DMS114 treated with DMSO at 0.1 percent for 48 hours (cell line): ENCODE measurements around the gene SLC7A11.
A peak's percentile ranks its signal among the peaks of the same experiment; 100 is the strongest.

Experiments
- DNase-seq: peaks from one replicate; lab custom pipeline; 2025; ENCODE audit not compliant: unreplicated experiment; lab: John Stamatoyannopoulos, UW

The SLC7A11 gene

DNA sequence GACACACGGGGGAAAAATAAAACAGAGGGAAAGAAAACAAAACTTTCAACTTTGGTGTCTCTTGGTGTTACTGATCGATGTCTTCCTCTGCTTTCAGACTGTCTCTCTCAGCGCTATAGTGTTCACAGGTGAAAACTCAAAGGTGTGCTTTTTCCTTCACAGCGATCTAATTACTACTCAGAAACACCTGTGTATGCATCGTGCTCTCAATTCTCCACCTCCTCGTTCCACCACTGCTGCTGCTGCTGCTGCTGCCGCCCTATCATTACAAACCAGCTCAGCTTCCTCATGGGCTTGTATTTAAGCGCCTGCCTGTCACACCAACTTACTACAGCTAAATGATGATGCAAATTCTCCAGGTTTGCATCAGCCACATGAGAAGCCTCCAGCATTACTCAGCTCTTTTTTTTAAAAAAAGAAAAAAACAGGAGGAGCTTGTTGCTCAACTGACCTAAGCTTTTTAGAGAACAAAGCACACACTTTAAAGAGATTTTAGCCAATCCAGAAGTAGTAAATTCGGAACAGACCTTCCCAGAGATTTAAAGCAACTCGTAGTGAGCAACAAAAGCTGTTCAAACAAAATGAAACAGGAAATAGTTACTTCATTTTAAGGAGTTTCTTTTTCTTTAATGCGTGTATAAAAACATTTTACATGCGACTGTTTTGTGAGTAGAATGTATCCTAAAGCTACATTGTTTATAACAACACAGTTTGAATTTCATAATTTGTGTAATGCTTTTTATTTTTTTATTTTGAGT lies at the start of gene SLC7A11:
SLC7A11 (minus strand) TSS at position 274 of the 758 bp plus-strand sequence. CDS start 280 bp downstream, outside the sequence.
- peak; percentile 47 for DNase-seq

DNA sequence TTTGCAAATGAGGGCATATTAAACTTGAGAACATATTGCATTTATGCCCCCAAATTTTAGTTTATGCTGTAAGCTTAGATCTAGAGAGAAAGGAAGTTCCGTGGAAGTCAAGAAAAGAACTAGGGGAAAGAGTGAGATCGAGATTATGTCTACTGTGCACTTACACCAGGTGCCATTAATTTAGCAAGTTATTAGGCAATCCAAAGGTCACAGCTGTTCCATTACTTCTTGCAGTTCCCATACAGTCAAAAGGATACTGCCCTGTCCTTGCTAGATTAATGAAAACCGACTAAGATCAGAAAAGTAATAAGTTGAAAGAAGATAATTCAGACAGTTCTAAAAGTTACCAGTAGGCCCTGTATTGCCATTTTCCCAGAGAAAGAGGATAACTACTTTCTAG lies 49.3 kb upstream of the SLC7A11 start:
- DNase-seq: no peak

- no peak for DNase-seq
These were observed 48.7 kb upstream of the SLC7A11 start for GRCh38 chr4:138290805-138291204.

- DNase-seq: no peak
These were observed 37.1 kb upstream of the SLC7A11 start for GRCh38 chr4:138279286-138279685.

DNA sequence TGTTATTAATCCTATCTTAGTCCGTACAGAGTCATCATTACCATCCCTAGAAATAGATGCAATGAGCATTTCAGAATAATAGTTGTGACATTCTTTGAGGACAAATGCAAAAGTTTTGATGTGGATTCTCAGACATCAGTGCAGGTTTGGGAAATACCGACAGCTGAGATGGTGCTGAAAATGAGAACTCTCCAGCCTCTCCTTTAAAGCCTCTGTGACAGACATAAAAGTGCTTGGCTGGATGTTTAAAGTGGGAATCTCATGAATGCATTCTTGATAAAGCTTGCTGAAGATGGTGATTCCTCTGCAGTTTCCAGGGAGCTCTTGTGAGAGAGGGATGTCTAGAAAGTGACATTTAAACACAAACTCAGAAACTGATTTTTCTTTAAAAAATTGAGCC lies 35.0 kb upstream of the SLC7A11 start:
- no peak for DNase-seq

- DNase-seq: no peak
These were observed 33.9 kb upstream of the SLC7A11 start for GRCh38 chr4:138275963-138276621.

DNA sequence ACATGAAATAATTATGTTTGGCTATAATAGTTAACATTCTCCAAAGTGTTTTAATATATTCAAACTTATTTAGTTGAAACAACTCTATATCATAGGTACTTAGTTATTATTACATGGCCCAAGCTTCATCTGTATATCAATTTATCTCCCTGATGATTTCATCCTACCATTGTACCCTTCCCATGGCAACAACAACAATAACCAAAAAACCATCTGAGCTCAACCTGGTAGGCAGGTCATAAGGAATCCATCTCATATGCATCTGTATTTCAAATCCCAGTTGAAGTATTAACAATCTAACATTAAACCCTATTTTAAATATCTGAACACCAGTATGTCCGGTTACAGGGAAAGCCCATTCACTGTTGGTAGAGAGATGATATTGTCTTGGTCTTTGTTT lies 33.1 kb upstream of the SLC7A11 start:
- no peak for DNase-seq

GRCh38 chr4:138269175-138269574 lies 27.0 kb upstream of the SLC7A11 start:
- DNase-seq: no peak

DNA sequence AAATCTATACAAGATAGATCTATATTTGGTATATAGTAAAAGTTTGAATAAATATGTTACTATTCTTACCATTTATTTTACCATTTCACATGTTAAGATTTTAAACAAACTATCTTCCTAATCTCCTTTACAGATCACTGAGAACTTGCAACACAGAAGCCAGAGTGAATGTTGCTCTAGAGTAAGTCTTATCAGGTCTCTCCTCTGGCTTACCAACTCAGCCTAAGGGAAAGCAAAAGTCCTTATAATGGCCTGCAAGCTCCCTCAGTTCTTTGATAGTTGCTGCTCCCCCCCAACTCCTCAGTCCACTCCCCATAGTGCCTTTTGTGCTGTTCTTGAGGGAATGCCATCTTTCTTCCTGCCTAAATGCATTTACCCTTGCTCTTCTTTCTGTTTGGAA lies 25.7 kb upstream of the SLC7A11 start:
- no peak for DNase-seq

DNA sequence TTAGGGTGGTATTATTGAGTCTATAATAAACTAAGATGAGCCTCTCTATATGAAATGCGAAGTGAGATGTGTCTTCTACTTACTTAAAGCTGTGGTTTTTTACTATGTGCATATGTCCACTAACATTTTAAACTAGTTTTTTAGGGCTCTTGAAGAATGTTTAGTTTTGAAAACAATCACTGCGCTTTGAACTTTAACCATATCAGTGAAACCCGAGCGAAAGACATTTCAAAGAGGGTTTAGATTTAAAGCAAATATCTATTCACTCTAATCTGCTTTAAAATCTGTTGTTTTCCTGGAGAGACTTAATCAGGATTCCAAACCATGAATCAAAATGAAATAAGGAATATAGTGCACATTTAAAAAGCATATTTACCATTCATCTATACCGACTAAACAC lies 24.8 kb upstream of the SLC7A11 start:
- no peak for DNase-seq

DNA sequence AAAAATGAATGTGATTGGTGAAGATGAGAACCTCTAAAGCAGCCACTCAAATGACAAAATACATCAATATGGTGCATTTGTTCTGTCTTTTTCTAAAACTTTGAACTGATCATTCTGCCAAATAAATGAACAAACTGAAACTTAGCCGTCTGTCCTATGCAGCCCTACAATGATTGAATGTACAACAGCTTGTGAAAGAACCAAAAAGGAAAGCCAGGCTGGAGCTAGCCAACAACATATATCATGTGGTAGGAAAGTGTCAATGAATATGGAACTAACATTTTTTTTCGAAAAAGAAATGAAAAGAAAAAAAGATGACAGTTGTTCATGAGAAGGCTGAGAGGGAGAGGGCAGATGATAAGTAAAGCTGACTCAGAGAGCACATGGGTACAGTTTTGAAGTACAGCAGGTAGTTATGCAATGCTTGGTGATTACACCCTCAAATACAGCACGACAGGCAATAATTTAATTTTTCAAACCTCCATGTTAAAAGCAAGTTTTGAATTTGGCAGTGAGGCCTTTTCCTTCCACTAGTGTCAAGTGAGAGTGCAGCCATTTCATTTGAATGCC lies 21.2 kb upstream of the SLC7A11 start:
- DNase-seq: no peak

GRCh38 chr4:138262469-138262868 lies 20.3 kb upstream of the SLC7A11 start:
- DNase-seq: no peak

GRCh38 chr4:138262030-138262429 lies 19.9 kb upstream of the SLC7A11 start:
- DNase-seq: no peak

GRCh38 chr4:138259824-138260223 lies 17.7 kb upstream of the SLC7A11 start:
- DNase-seq: no peak

DNA sequence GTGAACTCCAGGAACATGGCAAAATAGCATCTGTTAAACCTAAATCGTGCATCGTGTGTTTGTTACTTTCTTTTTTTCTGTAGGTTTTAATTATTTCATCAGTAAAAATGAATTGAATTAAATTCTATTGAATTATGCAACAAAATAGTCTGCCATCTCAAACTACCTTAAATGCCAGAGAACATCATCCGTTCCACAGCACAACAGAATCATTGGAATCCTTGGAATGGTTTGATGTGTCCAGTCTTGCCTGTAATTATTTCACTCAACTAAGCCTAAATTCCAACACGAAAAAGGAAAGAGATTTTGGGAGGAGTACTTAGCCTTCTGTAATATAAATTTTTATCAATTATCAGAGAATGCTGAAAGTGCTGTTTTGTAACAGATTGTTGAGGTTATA lies 17.1 kb upstream of the SLC7A11 start:
- DNase-seq: no peak

DNA sequence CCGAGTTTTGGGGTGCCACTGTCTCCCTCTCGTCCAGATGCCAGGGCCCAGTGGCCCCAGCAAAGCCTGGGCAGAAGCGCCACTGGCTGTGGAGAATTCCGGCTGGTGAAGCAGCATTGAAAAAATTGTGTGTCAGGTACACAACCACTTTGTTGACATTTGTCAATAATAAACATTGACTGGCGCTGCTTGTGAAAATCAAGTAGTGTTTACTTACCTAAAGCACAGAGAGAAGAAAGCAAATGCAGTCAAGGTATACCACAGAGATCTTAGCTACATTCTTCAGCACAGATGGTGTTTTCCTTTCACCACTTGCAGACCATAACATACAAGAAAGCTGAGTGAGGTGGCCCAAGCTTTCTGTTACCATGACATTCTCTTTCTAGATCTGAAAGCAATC lies 14.5 kb upstream of the SLC7A11 start:
- no peak for DNase-seq

DNA sequence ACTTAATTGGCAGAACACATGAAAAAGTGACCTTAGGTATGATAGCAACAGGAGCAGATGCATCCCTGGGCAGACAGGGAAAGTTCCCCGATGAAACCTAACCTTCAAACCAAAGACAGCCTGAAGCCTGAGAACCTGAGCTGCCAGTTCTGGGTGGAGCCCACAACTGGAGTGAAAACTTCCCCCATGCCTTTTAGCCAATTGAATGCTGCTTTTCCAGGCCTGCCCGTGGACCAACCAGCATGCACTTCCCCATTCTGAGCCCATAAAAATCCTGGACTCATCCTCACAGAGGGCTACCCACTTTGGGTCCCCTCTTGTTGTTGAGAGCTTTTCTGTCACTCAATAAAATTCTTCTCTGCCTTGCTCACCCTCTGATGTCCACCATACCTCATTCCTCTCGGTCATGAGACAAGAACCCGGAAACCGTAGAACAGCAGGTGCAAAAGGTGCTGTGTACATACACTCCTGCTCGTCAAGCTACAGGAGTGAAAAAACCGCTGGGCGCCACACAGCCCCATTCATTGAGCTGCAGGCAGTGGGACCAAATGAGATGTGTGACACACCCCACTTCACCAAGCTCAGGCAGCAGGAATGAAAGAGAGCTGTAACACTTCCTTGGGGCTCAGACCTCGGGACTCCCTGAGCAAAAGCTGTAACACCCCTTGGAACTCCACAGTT lies 13.9 kb upstream of the SLC7A11 start:
- no peak for DNase-seq

DNA sequence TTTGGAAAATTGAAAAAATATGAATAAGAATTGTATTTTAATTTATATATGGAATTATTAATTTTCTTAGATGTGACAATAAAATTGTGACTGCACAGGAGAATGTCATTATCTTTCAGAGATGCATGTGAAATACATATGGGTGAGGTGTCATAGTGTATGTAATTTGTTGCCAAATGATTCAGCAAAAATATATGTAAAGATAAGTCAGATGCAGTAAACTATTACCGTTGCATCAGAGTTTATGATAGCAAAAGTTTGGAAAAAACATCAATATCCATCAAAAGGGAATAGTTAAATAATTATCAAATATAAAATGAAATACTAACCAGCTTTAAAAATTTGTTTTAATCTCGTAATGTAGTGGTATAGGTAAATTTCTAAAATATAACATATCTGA lies 10.4 kb upstream of the SLC7A11 start:
- DNase-seq: no peak

DNA sequence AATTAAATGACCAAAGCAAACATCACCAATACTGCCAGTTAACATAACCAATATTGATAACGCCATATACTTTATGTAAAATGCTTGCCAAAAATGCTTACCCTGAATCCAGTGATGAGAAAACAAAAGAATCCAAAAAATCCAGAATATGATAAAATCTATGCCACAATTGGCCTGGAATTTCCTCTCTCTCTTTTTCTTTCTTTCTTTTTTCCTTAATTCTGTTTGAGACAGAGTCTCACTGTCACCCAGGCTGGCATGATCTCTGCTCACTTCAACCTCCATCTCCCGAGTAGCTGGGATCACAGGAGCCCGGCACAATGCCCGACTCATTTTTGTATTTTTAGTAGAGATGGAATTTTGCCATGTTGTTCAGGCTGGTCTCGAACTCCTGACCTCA lies 9.8 kb upstream of the SLC7A11 start:
- no peak for DNase-seq

DNA sequence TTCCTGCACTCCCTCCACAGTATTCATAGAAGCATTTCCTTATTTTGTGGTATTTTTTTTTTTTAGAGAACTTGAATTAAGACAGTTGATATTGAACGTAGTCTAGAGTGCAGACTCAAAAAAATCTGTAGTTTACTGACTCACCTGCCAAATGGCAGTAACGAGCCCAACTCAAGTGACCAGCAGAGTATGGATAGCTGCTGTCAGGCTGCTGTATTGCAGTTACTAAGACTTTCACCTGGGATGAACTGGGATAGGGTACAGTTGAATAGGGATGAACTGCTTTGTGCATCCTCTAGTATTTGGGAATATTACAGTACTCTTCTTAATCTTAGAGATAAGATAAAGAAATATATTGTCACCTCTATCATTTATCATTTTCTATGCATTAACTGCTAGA lies 7.0 kb upstream of the SLC7A11 start:
- DNase-seq: no peak

GRCh38 chr4:138248058-138248457 lies 5.9 kb upstream of the SLC7A11 start:
- DNase-seq: no peak

GRCh38 chr4:138247643-138248042 lies 5.5 kb upstream of the SLC7A11 start:
- no peak for DNase-seq
